NOMO-1 treated with dmso at 0.1 percent for 144 hours (cell line): ENCODE data around the gene USP32.
"Not testable (repeated sequence)": the region's sequence is repeated elsewhere in the genome, so short reads cannot be mapped to it uniquely, and the experiment has no call there.

Source experiments
- DNase-seq: peaks from one replicate; lab custom pipeline; 2025; ENCODE audit not compliant: unreplicated experiment; lab: John Stamatoyannopoulos, UW

USP32 gene, protein sequence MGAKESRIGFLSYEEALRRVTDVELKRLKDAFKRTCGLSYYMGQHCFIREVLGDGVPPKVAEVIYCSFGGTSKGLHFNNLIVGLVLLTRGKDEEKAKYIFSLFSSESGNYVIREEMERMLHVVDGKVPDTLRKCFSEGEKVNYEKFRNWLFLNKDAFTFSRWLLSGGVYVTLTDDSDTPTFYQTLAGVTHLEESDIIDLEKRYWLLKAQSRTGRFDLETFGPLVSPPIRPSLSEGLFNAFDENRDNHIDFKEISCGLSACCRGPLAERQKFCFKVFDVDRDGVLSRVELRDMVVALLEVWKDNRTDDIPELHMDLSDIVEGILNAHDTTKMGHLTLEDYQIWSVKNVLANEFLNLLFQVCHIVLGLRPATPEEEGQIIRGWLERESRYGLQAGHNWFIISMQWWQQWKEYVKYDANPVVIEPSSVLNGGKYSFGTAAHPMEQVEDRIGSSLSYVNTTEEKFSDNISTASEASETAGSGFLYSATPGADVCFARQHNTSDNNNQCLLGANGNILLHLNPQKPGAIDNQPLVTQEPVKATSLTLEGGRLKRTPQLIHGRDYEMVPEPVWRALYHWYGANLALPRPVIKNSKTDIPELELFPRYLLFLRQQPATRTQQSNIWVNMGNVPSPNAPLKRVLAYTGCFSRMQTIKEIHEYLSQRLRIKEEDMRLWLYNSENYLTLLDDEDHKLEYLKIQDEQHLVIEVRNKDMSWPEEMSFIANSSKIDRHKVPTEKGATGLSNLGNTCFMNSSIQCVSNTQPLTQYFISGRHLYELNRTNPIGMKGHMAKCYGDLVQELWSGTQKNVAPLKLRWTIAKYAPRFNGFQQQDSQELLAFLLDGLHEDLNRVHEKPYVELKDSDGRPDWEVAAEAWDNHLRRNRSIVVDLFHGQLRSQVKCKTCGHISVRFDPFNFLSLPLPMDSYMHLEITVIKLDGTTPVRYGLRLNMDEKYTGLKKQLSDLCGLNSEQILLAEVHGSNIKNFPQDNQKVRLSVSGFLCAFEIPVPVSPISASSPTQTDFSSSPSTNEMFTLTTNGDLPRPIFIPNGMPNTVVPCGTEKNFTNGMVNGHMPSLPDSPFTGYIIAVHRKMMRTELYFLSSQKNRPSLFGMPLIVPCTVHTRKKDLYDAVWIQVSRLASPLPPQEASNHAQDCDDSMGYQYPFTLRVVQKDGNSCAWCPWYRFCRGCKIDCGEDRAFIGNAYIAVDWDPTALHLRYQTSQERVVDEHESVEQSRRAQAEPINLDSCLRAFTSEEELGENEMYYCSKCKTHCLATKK (N-terminal part only)

DNA sequence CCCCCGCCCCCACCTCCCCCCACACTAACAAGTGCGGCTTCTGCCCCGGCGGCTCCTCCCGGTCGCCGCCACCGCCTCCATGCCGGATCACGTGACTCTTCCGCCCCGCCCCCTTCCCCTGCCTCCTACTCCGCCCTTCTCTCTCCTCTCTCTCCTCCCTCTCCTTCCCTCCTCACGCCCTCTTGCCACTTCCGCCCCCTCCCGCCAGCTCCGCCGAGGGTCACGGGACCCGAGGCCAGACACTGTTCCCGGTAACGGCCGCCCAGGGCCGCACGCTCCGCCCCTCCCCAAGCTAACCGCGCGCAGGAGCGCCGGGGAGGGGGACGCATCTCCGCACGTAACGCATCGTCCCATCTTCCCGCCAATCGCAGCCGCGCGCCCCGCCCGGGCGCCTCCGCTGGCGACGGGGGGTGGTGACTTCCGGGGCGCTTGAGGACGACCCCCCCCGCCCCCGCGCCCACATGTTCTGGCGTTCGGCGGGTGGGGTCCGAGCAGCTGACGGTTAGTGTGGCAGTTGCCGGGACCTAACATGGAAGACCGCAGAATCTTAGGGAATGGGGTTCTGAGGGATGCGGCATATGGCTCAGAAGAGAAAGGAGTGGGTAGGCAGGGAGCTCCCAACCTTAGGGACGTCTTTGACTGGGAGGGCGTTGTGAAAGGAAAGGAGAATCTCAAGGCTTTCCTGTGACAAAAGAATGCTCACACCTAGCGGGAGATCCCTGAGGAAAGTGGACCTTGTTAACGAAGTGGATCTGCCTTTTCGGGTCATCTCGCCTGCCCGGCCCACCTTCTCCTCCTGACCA, at the start of gene USP32:
USP32 (minus strand) TSS at position 92 of the 803 bp plus-strand sequence. CDS start 194 bp downstream, outside the sequence.
- DNase-seq, result peak; percentile 99

DNA sequence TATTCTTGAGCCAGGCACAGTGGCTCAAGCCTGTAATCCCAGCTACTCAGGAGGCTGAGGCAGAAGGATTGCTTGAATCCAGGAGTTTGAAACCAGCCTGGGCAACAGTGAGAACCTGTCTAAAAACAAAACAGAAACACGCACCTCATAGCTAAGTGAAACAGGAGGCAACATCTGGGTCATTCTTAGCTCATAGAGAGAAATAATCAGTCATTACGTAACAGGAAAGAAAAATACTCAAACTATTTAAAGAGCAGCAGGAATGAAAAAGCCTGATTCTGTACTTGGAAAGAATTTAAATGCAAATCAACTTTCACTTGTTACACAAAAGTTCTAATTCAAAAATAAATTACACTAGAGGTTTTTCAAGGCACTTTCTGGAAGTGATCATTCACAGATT, 47.6 kb upstream of the USP32 start:
- DNase-seq, result no peak

DNA sequence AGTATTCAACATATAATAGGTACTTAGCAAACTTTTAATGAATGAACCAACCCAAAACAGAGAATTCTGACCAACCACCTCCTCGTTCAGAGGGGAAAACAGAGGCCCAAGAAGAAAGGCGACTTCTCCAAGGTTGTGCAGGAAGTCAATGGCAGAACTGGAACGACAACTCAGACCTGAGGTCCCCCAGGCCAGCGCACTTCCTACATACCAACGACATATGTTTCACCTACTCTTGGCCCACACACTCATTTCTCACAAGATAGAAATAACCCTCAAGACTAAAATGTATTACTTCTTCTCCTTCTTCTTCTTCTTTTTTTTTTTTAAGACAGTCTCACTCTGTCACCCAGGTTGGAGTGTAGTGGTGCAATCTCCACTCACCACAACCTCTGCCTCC, 44.7 kb upstream of the USP32 start:
- no peak for DNase-seq

DNA sequence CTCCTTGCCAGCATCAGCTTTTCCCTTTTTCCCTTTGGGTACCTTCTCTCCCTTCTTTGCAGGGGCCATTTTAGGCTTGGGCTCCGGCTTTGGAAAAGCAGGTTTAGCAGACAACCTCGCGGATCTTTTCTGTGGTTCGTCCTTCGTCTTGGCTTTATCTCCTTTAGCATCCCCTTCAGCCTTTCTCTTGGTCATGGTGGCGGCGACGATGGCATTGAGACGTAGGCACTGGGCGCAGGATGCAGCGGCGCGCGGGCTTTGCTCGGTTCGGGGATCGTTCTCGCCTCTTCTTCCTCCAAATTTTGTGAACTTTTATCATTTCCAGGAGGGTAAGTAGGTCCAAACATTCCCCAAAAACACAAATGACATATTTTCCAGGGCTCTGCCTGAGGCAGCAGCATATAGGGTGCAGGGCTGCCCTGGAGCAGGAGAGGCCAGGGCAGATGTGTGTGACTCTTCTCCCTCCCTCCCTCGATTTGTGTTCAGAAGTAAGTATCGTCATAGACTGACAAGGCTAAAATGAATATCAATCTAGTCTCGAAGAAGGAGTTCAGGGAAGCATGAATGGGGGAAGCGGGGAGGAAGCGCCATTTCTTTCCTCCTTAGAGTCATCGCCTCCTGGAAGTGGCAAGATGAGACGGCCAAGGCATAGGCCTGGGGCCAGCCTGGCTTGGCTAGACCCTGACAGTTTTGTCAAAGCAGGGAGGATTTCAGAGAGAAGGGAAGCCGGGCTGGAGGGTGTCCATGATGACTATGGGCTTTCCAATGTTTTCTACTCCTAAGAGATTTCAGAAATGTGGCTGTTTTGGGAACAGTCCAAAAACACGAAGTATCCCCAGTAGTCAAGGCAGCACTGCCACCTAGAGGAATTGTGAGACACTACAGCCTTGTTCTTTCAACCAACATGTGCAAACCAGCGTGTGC, 43.6 kb upstream of the USP32 start:
- DNase-seq, result peak; percentile 40

DNA sequence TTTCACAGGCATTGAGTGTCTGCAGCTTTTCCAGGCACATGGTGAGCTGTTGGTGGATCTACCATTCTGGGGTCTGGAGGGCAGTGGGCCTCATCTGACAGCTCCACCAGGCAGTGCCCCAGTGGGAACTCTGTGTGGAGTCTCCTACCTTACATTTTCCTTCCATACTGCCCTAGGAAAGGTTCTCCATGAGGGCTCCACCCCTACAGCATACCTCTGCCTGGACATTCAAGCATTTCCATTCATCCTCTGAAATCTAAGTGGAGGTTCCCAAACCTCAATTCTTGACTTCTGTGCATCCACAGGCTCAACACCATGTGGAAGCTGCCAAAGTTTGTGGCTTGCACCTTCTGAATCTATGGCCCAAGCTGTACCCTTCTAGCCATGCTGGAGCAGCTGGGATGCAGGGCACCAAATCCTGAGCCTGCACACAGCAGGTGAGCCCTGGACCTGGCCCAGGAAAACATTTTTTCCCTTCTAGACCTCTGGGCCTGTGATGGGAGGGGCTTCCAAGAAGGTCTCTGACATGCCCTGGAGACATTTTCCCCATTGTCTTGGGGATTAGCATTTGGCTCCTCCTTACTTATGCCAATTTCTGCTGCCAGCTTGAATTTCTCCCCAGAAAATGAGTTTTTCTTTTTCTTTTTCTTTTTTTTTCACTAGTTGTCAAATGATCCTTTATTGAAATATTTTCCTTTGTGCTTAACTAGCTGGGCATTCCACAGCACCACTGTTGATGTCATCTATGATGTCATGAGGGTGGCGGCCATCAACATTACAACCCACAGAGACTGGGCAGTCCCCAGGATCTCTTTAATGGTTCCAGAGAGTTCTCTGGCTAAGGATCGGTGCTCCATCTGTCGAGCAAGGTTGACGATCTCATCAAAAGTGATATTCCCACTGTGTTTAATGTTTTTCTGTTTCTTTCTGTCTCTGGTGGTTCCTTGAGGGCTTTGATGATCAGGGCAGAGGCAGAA, 41.4 kb upstream of the USP32 start:
- DNase-seq, result not testable (repeated sequence)

DNA sequence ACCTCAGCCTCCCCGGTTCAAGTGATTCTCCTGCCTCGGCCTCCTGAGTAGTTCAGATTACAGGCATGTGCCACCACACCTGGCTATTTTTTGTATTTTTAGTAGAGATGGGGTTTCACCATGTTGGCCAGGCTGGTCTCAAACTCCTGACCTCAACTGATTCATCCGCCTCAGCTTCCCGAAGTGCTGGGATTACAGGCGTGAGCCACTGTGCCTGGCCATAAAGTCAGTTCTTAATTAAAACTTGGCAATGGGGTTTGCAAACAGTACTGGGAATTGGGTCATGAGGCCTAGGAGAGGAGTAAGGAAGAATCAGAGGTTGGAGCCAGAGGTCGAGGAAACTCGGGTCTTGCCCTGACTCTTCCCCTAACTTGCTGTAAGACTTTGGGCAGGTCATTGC, 38.6 kb upstream of the USP32 start:
- not testable (repeated sequence) for DNase-seq

DNA sequence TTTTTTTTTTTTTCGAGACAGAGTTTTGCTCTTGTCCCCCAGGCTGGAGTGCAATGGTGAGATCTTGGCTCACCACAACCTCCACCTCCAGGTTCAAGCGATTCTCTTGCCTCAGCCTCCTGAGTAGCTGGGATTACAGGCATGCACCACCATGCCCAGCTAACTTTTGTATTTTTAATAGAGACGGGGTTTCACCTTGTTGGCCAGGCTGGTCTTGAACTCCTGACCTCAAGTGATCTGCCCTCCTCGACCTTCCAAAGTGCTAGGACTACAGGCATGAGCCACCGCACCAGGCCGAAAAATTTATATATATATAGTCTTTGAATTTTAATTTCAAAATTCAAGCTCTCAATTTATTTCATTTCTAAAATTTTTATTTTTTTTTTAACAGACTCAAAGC, 36.6 kb upstream of the USP32 start:
- DNase-seq, result not testable (repeated sequence)

DNA sequence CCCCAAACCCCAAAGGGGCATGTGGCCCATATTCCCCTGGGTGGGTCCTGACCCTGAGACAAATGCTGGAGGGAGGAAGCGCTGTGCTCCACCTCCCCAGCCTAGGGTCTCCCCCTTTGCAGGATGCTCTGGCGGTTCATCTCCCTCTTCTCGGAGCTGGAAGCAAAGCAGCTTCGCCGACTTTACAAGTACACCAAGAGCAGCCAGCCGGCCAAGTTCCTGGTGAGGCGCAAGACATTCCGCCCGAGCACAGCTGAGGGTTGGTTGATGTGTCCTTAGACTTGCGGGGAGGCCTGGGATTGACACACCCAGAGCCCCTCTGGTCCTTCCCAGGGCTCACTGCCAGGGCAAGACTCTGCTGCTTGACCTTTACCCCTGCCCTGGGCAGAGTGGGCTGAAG, 34.7 kb upstream of the USP32 start:
- DNase-seq, result no peak

DNA sequence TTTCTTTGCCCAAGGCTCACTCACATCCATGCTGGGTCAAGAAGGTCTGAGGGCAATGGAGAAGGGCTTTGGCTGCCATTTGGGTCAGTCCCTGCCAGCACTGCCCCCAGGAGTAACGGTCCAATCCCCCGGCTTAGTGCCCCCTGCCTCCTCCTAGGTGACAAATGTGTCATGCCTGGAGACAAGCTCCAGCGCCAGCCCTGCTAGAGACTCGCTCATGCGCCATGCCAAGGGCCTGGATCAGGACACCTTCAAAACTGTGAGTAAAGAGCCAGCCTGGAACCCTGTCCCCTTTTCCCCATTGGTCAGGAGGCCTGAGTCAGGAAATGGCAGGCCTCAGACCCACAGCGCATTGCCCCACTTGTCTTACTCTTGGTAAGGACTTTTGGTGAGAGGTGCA, 33.7 kb upstream of the USP32 start:
- DNase-seq, result no peak

DNA sequence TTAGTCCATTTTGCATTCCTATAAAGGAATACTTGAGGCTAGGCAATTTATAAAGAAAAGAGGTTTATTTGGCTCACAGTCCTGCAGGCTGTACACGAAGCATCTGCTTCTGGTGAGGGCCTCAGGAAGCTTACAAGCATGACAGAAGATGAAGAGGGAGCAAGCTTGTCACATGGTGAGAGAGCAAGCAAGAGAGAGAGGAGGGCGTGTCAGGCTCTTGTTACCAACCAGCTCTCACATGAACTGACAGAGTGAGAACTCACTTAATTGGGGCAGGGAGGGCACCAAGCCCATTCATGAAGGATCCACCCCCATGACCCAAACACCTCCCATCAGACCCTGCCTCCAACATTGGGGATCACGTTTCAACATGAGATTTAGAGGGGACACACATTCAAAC, 31.9 kb upstream of the USP32 start:
- no peak for DNase-seq

DNA sequence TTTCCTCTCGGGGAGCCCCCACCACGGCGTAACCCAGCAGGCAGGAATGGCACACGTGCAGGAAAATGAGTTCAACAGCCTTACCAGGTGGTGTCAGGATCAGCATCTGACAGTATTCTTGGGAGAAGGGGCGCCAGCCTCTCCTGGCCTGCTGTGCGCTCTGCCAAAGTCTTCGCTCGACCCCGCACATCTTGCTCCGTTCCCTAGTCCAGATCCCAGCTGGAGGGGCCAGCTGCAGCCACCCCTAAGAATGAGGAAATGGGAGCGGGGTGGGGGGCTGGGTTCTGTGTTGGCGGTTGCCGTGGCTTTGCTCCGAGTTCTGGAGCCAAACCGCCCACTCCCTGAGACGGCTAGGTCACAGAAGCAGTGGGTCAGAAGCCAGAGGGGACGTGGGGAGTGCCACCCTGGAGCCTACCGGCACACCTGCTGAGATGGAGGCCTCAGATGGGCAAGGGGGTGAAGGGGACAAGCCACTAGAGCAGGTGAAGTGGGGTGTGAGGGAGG, 30.3 kb upstream of the USP32 start, which contains the start of gene CHCT1:
CHCT1 (plus strand) TSS at position 328 of the 504 bp plus-strand sequence; CDS start at position 432, 104 bp downstream.
- DNase-seq, result no peak

DNA sequence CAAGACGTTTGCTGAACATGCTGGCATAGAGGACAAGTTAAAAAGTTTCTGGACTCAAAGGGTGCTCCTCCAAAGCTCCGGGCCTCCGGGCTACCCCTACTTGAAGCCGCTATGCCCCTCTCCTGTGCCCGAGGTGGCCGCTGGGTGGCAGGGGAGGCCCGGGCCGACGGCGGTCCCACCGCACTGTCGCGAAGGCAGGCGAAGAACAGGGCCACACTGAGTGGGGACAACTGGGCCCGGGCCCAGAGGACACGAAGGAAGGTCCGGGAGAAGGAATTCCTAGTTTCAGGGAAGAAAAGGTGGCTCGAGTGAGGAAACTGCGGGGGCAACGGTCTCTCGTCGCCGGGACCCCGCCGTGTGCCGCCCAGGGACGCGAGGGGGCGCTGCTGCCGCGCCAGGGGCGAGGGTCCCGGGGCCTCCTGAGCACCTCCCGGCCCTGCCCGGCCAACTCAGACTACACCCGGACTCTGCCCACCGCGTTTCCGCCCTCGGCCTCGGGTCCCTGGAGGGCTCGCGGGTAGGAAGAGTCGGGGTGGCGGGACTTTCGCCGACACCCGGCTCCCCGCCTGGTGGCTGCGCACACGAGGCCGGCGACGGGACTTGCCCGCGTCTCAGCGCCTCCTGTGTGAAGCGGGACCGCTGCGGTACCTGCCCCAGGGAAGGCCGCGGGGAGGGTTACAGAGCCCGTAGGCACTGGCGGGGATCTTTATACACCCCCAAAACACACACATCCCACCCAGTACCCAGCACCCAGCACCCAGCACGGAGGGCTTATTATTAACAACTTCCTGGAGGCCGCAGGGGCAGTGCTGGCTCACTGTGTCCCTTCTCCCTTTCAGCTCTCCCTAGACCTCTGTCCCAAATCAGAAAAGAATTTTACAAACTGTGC, 29.6 kb upstream of the USP32 start:
- DNase-seq, result peak; percentile 79

DNA sequence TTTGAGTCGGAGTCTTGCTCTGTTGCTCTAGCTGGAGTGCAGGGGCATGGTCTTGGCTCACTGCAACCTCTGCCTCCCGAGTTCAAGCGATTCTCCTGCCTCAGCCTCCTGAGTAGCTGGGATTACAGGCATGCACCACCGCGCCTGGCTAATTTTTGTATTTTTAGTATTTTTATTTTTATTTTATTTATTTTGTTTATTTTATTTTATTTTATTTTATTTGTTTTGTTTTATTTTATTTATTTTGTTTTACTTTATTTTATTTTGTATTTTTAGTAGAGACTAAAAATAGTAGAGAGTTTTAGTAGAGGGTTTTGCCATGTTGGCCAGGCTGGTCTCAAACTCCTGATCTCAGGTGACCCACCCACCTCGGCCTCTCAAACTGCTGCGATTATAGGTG, 27.9 kb upstream of the USP32 start:
- DNase-seq, result not testable (repeated sequence)

DNA sequence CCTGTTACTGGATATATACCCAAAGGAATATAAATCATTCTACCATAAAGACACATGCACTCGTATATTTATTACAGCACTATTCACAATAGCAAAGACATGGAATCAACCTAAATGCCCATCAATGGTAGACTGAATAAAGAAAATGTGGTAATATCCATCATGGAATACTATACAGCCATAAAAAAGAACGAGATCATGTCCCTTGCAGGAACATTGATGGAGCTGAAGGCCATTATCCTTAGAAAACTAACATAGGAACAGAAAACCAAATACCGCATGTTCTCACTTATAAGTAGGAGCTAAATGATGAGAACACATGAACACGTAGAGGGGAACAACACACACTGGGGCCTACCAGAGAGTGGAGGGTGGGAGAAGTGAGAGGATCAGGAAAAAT, 27.1 kb upstream of the USP32 start:
- not testable (repeated sequence) for DNase-seq

DNA sequence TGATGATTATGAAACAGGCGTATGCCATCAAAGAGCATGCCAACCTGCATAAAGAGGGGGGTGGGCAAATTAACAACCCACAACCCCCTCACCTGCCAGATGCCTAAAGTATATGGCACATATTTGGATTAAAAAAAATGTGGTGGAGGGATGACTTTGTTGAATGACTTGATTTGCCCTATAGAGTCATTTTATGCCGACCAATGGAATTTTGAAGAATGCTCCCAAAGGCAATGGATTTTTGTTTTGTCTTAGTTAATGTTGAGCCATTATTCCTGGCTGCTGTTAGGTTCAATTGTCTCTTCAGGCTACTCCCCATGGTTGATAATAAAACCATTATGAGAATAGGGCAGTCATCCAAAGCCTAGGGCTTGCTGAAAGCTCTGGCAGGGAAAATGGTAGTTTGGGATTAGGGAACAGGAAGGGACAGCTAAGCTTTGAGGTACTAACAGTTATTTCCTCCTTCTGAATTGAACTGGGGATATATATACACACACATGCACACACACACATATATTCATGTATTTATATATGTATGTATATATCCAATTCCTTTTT, 24.5 kb upstream of the USP32 start:
- DNase-seq, result no peak

DNA sequence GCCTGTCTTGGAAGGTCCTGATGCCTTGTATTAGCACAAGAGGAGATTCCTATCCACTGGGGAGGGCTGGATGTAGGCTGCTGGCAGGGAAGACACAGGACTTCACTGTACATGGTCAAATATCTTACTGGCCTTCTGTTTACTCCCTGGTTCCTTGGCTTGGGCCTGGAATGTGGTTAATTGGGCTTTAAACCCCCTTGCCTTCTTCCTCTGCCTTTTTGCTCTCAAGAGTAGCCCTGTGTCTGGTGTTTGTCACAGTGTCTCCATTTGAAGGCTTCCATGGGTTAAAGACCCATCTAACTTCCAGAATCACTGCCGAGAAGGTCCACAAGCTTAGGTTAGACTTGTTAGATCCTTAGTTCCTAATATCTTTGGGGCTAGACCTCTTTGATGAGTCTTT, 23.2 kb upstream of the USP32 start:
- DNase-seq, result no peak

DNA sequence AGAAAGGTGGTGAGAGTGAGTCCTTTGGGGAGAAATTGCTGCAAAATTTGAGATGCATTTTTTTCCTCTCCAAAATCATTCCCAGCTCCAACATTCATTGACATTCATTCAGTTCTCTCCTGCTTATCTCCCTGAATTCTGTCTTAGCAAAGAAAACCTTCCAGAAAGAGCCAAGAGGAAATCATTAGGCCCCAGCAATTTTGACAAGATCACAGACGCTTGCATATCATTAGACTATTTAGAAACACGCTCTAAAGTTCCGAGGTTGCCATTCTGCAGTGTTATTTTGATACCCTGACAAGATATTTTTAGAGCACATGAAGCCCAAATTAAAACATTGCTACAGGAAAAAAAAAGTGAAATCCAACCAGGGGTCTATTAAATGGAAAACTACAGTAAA, 20.8 kb upstream of the USP32 start:
- DNase-seq, result no peak
